GM18498 (cell line): ENCODE measurements around the gene SYNM.
"Not testable (repeated sequence)": the region's sequence is repeated elsewhere in the genome, so short reads cannot be mapped to it uniquely, and the experiment has no call there.

ENCODE experiments used
- ATAC-seq: cut with Tn5 transposase; IDR thresholded peaks from one replicate; pipeline ENCODE4 v1.9.1; 2021; ENCODE audit warnings: mild to moderate bottlenecking, moderate library complexity; ENCODE audit not compliant: unreplicated experiment

The SYNM gene, protein sequence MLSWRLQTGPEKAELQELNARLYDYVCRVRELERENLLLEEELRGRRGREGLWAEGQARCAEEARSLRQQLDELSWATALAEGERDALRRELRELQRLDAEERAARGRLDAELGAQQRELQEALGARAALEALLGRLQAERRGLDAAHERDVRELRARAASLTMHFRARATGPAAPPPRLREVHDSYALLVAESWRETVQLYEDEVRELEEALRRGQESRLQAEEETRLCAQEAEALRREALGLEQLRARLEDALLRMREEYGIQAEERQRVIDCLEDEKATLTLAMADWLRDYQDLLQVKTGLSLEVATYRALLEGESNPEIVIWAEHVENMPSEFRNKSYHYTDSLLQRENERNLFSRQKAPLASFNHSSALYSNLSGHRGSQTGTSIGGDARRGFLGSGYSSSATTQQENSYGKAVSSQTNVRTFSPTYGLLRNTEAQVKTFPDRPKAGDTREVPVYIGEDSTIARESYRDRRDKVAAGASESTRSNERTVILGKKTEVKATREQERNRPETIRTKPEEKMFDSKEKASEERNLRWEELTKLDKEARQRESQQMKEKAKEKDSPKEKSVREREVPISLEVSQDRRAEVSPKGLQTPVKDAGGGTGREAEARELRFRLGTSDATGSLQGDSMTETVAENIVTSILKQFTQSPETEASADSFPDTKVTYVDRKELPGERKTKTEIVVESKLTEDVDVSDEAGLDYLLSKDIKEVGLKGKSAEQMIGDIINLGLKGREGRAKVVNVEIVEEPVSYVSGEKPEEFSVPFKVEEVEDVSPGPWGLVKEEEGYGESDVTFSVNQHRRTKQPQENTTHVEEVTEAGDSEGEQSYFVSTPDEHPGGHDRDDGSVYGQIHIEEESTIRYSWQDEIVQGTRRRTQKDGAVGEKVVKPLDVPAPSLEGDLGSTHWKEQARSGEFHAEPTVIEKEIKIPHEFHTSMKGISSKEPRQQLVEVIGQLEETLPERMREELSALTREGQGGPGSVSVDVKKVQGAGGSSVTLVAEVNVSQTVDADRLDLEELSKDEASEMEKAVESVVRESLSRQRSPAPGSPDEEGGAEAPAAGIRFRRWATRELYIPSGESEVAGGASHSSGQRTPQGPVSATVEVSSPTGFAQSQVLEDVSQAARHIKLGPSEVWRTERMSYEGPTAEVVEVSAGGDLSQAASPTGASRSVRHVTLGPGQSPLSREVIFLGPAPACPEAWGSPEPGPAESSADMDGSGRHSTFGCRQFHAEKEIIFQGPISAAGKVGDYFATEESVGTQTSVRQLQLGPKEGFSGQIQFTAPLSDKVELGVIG (N-terminal part only)

DNA sequence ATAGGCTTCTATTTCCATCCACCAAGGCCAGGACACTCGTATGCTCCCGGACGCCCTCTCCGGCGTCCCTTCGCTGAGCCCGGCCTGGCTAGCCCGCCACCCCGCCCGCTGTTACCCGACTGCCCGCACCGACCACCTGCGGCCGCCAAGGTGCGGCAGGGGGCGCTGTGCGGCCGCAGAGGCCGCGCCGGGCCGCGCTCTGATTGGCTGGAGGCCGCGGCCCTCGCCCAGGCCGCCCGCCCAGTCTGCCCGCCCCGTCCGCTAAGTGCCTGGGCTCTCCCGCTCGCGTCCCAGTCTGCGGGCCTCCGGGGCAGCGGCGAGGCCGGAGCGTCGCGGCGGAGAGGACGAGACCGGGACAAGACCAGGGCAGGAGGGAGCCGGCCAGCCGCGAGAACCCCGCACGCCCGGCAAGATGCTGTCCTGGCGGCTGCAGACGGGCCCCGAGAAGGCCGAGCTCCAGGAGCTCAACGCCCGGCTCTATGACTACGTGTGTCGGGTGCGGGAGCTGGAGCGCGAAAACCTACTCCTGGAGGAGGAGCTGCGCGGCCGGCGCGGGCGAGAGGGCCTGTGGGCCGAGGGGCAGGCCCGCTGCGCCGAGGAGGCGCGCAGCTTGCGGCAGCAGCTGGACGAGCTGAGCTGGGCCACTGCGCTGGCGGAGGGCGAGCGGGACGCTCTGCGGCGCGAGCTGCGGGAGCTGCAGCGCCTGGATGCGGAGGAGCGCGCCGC is at the start of gene SYNM:
Gene SYNM, plus strand, starts transcription at position 293 of the 726 bp plus-strand sequence. Its CDS starts 120 bp downstream, at position 413.
- ATAC-seq = peak; percentile 77

DNA sequence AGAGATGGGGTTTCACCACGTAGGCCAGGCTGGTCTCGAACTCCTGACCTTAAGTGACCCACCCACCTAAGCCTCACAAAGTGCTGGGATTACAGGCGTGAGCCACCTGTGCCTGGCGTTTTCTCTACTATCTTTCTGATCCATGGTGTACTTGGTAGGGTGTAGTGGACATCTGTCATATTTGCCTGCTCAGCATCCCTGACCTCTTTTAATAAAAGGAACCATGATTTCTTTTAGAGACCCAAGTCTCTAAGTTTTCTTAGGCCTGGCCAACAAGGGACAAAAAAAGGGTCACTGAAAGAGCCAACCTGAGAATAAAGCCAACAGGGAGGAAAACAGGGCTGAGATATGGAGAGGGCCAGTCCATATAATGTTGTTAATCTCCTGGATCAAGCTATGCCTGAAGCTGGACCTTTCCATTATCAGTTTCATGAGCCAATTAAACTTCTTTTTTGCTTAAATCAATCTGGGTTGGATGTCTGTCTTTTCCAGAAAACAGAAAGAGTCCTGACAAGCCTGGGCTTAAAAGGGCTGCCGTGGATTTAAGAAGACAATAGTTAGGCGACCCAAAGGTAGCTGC is 49.2 kb upstream of the SYNM start:
- ATAC-seq = no peak

DNA sequence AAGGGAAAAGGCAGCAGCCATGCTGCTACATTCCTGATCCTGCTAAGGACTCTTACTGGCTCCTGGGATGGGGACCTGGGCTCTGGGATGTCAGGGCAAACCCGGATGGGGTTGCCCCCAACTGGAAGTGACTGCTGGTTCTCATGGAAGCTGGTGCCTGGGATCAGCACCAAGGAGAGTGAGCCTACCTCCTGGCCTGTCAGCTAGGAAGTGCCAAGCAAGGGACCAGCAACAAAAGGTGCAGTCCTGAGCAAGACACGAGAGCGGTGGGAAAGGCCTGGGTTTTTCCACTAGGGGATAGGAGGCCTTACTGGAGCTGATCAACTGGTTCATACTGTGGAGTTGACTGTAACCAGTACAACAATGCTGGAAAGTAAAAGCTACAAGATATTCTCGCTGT is 47.9 kb upstream of the SYNM start:
- no peak for ATAC-seq

DNA sequence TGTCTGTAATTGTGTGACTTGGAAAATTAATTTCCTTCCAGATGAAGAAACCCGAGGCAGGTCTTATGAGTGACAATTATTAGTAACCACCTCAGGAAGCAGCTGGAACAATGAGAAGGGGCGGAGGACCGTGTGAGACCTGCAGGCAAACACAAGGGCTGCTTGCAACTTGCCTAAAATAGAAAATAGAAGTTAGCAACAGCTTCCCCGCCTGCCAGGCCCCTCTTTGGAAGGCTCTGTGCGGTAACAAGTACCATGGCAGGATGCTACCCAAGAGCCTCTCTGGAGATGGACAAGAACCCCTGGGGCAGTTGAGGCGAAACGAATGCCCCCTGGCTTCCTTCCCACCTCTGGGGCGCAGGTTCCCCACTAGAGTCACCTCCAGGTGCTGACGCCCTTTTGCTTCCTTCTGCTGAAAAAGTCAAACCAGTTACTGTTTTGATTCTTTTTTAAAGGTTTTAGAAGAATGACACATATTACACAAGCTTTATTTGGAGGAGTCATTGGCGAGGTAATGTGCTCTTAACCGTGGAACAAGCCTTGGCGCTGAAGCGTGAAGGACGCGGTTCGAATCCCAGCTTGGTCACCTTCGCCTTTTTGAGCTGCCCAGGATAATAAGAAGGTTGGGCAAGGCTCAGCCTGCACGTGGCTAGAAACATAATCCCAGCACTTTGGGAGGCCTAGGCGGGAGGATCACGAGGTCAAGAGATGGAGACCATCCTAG is 47.0 kb upstream of the SYNM start:
- ATAC-seq = no peak

DNA sequence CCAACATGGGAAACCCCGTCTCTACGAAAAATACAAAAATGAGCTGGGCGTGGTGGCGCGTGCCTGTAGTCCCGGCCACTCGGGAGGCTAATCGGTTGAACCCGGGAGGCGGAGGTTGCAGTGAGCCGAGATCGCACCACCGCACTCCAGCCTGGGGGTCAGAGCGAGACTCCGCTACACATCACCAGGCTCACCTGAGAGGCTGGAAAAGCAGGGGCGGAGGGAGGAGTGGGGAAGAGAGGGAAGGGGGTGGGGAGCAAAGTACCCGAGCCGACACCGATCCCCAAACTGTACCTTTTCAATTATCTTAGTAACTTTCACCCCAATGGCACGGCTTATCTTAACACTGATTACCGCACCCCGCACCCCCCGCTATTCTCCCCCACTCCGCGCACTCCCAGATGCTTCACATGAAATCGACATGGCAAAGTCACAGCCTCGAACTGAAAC is 46.4 kb upstream of the SYNM start:
- ATAC-seq = no peak

DNA sequence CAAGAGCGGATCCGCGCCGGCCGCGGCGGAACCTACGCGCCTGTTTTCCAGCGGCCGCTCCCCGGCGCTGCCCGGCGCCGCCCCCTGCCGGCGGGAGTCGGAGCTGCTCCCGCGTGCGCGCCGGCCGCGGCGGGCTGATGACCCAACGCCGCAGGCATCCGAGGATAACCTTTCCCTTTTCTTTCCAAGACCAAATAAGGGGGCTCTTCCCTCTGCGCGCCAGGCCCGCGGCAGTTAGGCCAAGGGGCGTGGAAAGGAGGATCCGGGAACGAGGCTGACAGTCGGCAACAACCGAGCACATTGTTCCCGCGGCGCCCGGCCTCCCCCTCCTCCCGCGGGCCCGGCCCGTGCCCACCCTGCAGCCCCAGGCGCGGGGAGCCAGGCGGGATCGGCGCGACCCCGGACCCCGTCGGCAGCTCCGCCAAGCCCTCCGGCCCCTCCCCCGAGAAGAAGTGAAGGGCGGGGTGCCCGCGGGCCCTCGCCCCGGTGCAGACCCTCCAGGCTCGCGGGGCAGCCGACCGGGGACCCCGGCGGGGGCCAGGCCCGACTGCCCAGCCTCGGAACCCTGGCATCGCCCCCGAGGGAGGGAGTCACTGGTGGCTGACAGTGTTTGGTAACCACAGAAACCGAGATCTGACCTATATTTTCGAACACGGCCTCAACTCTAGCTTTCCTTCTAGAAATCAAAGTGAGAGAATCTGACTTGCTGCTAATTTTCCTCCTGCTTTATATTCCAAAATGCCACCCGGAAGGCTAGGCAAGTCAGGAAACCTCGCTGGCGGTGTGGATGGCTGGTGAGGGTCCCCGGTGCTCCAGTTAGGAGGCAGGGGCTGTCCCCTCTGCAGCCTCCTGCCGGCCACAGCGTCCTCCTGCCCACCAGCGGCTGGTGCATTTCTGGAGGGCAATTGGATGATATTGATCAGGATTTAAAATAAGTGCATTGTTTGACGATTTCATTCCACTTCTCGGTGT is 45.6 kb upstream of the SYNM start:
- peak; percentile 84 for ATAC-seq

DNA sequence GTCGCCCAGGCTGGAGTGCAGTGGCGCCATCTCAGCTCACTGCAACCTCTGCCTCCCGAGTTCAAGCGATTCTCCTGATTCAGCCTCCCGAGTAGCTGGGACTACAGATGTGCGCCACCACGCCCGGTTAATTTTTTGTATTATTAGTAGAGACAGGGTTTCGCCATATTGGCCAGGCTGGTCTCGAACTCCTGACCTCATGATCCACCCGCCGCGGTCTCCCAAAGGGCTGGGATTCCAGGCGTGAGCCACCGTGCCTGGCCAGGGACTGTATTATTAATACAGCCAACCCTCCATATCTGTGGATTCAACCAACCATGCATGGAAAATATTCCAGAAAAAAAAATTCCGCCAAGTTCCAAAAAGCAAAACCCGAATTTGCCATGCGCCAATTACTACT is 44.7 kb upstream of the SYNM start:
- ATAC-seq = not testable (repeated sequence)

DNA sequence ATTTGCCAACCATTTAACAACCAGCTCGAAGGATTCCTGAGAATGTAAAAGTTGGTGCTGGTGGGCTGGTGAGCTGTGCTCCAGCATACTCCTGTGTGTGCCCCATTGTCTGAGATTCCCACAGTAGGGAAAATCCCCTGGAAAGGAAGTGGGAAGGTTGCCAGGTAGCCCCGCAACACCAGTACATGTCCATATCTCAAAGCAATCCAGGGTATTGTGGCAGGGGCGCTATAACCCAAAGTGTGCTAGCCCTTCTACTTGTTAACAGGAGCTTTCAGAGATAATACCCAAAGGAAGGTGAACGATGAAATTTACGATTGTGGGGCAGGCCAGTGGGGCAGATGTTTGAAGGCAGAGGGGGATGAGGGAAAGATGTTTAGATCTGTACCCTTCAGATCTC is 42.7 kb upstream of the SYNM start:
- no peak for ATAC-seq

DNA sequence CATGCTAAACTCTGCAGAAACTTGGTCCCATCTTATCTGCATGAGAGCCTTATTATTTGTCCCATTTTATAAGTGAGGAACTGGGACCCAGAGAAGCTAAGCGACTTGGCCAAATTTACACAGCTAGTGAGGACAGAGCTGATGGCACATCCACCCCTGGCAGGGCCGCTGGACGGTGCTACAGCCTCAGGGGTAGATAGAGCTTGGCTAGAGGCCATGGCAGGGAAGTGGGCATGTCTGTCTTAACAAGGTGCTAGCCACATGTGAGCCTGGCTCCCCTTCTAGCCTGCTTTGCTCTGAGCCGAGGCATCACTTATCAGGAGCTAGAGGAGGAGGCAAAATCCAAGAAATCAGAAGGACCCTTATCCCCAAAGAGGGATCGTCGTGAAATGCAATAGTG is 36.7 kb upstream of the SYNM start:
- ATAC-seq = no peak

DNA sequence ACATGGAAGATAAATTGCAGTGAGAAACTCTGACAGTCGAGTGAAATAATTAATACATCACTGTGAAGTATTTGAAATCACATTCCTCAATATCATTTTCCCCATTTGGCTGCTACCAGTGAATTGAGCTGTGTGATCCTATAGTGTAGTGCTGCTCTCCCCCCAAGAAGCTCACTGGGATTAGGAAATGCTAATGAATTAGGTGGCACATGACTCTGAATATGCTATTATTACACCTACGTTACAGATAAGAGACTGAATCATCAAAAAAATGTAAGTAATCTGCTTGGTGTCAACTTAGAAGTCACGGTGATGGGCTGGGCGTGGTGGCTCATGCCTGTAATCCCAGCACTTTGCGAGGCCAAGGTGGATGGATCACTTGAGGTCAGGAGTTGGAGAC is 34.7 kb upstream of the SYNM start:
- ATAC-seq = no peak

DNA sequence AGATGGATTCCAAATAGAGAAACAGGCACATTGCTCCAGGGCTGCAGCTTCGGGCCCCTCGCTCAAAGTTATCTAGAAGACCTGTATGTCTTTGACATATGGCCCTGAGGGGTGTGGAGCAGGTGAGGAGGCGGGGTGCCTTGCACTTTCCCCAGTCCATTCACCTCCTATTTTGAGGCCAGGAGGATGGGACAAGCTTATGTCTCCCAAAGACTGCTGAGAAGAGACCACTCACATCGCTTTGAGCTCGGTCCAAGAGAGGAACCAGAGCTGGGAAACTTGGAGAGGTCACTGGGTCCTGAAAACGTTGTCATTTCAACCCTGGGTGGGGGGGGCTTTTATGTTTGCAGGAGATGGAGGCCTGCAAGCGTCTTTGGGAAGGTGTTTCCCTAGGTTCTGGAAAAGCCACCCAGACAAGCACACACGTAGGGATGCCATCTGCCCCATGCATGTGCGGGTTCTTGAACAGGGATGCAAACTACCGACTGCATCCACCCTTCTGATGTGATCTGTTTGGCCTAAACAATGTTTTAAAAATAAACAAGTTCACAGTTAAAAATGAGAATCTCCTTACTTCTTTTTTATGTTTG is 33.7 kb upstream of the SYNM start:
- ATAC-seq = no peak

DNA sequence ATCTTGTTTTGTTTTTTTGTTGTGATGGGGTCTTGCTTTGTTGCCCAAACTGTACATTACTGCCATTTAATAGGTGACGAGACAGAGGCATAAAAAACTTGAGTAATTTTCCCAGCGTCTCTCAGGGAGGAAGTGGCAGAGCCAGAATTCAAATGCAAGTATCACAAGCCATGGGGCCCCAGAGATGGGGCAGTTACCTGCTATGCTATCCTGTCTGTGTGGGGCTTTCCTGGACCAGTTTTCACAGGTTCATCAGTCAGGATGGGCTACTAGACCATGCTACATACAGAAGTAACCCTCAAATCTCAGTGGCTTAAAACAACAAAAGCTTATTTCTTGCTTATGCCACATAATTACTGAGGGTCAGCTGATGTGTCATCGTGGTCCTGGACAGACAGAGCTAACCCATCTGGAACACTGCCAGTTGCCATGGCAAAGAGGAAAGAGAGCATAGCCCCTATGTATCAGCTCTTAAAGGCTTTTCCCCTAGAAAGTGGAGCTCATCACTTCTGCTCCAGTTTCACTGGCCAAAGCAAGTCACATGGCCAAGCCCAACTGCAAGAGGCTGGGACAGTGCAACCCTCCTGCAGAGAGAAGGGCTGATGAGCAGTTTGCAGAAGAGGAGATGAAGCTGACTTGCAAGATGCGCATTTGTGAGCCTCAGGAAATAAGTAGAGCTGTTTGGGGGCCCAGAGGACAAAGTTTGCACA is 31.7 kb upstream of the SYNM start:
- peak; percentile 37 for ATAC-seq

DNA sequence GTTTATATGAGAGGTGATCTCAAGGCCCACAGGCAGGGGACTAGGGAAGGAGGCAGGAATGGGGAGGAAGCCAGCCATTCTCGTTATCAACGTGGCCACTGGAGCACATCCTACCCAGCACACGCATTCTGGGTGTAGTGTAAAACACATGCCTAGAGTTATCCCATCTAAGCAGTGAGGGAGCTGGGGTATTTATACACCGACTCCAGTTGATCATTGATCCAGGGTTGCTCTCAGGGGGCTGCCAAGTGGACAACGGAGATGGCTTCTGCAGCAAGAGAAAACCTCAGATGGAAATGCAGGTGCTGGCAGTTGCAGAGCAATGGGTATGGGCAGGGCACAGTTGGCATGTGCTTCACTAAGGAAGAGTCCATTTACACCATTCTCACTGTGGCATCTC is 30.4 kb upstream of the SYNM start:
- no peak for ATAC-seq

DNA sequence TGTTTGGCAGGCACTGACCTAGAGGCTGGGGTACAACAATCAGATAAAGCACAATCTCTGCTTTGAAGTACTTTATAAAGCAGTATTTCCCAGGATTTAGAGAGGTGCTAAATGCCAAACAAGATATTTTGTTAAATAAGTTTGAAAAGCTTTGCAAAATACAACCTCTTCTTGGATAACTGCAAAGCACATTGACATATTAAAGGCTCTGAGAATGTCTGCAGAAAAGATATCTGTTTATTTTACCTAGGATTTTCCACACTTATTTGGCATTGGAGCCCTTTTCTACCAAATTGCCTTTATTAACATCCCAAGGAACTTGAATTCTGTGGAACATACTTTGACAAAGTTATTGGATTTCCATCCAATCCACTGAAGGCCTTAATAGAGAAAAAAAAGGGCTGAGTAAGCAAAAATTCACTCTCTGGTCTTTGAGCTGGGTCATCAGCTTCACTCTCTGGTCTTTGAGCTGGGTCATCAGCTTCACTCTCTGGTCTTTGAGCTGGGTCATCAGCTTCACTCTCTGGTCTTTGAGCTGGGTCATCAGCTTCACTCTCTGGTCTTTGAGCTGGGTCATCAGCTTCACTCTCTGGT is 29.7 kb upstream of the SYNM start:
- not testable (repeated sequence) for ATAC-seq

DNA sequence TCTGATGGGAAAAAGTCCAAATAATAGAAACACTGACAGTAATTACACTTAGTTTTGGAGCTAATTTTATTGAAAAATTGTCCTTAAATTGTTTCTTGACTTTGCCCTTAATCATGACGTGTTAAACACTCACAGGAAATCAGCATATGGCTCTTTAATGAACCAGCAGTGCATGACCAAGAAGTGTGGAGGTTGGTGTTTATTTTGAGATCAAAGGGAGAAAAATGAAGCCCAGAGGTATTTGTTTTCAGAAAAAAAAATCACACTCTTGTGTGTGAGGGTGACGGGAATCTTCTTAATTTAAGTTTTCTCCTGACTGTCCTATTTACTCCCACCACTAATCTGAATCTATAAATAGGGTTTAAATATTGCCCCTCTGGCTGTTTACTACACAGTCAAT is 28.8 kb upstream of the SYNM start:
- ATAC-seq = peak; percentile 11

DNA sequence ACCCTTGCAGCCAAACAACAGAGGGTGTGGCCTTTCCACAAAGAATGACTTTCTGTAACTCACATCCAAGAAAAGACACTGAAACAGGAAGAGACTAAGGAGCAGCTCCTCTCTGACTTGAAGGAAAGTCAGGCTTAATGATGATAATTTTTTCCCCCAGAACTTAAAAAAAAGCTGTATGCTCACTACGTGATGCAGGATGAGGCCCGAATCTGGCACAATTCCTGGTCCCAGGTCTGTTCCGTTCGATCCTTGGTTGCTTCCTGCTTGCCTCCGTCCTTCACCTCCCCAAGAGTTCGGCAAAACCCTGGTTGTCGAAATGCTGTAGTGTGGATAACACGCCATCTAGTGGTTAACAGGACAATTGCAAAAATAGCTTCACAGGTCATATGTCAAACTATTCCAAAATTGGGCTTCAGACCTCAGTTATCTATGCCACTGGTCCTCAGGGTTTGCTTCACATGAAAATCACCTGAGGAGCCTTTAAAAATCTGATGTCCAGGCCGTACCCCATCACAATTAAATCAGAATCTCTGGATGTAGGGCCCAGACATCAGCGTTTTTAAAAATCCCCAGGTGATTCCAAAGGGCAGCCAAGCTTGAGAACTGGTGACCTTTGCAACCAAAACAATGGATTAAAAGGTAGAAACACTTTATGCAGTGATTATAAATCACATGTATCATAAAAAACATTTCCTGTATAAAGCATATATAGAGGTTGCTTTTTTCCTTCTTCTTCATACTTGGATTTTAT is 28.1 kb upstream of the SYNM start:
- ATAC-seq = peak; percentile 87
